HG03039 (cell line): ENCODE data around the gene OR2B2.

Source experiments
- ATAC-seq: cut with Tn5 transposase; IDR thresholded peaks from one replicate; pipeline ENCODE4 v1.9.1; 2021; ENCODE audit warnings: mild to moderate bottlenecking, moderate library complexity; ENCODE audit not compliant: unreplicated experiment

The OR2B2 gene

DNA sequence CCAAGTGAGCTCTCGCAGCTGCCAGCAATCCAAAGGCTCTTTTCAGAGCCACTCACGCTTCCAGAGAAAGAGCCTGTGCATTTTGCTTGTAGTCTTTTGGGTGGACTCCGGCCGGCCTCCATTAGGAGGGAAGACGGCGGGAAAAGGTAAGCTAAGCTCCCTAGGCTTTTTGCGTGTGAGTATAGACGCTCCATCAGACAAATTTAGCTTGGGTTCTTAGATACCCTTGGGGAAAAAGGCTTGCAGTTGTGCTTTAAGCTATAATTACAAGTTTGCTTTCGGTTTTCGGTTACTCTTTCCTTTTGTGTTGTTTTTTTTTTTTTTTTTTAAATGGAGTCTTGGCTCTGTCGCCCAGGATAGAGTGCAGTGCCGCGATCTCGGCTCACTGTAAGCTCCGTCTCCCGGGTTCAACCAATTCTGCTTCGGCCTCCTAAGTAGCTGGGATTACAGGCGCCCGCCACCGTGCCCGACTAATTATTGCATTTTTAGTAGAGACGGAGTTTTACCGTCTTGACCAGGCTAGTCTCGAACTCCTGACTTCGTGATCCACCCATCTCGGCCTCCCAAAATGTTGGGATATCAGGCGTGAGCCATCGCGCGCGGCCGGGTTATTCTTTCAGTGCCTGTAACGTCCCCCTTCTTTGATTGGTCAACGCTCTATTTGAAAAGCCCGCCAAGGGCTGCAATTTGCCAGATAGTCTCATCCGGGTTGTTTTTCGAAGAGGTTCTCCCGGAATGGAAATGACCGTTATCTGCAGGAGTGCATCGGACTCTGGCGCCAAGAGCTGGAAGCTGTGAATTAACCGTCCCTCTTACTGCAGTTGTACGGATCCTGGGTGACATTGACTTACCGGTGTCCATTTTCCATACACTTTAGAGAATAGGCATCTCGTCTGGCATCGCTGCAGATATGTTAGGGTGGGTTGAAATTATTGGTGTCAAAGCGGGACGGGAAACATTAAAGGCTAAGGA lies 18.1 kb downstream of the OR2B2 start:
- no peak for ATAC-seq

DNA sequence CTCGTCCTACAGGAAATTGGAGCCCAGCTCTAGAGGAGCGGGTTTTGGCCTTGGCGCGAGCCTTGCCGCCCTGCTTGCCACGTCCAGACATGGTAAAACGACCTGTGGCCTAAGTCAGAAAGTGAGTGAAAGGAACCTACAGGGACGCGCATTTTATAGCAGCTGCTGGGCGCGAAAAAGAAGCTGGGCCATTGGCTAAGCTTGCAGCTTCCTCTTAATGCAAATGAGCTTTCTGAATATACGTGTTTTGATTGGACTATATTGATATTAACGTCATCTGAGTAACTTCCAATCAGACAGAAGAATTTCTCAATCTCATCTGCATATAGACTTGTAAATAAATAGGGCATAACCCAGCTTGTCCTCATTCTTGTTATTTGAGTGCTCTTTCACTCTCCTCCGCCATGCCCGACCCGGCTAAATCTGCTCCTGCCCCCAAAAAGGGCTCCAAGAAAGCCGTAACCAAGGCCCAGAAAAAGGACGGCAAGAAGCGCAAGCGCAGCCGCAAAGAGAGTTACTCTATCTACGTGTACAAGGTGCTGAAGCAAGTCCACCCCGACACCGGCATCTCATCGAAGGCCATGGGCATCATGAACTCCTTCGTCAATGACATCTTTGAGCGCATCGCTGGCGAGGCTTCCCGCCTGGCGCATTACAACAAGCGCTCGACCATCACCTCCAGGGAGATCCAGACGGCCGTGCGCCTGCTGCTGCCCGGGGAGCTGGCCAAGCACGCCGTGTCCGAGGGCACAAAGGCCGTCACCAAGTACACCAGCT lies 18.9 kb downstream of the OR2B2 start:
- ATAC-seq = peak; percentile 52

DNA sequence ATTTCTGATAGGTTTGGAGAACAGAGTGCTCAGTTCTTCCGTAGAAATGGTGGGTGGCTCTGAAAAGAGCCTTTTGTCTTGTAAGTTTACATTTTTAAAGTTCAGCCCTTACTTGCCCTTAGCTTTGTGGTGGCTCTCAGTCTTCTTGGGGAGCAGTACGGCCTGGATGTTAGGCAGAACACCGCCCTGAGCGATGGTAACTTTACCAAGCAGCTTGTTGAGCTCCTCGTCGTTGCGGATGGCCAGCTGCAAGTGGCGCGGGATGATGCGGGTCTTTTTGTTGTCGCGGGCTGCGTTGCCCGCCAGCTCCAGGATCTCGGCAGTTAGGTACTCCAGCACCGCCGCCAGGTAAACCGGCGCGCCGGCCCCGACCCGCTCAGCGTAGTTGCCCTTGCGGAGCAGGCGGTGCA lies 19.5 kb downstream of the OR2B2 start:
- ATAC-seq = no peak

DNA sequence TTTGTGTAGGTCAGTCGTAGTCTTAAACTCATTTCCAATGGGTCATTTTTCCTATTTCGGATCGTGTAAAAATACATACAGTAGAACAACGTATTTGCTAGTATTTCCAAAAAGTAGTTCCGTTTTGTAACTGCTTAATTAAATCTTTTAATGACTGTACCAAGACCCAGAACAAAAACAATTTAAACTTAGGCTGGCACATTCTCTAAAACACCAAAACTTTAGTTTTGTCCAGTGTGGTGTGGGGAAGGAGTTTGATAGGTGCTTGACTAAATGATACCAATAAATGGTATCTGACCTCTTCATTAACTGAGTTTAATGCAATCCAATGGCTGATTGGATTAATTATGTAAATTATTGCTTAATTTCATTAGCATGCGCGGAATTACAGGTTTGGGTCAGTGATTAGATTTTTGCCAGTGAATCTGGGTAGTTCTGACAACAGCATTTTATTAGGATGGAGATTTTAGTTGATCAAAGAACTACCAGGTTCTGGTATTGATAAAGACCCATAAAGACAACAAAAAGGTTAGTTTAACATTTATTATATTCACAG lies 20.8 kb downstream of the OR2B2 start:
- ATAC-seq = no peak

DNA sequence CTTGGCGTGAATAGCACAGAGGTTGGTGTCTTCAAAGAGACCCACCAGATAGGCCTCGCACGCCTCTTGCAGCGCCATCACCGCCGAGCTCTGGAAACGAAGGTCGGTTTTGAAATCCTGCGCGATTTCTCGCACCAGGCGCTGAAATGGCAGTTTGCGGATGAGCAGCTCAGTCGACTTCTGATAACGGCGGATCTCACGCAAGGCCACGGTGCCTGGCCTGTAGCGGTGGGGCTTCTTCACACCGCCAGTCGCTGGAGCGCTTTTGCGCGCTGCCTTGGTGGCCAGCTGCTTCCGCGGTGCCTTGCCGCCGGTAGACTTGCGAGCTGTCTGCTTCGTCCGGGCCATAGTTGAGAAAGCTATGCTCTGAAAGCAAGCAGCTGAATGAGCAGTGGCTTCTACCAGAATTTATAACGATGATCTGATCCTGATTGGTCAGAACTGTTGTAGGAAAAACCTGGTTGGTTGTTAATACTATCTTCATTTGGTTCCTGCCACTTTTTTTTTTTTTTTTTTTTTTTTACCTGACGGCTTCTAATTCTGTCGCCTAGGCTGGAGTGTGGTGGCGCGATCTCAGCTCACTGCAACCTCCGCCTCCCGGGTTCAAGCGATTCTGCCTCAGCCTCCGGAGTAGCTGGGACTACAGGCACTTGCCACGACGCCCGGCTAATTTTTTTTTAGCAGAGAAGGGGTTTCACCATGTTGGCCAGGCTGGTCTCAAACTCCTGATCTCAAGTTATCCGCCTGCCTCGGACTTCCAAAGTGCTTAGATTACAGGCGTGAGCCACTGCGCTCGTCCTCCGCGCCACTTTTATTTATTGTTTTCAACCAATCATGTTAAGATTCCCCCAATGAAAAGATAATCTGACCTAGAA lies 21.5 kb downstream of the OR2B2 start:
- ATAC-seq = peak; percentile 39

DNA sequence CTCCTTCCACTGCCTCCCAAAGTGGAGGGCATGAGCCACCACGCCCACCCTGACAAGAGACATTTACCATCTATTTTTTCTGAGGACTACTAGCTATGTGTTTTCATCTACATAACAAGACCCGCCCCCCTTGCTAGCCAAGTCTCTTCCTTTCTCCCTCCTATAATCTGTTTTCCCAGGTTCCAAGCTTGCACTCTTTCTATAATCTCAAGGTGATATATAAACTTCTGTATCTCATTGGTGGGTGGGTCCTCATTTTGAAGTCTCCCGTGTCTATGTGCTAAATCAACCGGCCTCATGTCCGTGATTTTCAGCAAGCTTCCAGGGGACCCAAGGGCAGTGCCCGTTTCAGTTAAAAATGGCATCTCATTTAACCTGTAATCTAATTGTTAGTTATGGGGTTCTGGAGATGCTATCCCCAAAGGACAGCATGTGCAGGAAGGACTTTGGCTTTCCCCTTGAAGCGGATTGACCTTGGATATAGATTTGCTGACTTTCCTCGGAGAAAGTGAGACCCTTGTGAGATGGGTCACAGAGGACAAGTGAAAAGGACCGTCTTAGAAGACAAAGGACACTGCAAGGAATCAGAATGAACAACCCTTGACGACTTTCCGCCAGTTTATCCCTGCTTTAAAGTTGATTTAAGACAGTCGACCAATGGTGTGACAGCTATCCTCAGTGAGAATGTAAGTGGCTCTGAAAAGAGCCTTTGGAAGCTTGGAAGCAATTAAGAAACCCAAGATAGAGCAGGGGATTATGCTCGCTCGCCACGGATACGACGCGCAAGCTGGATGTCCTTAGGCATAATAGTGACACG lies 22.4 kb downstream of the OR2B2 start:
- ATAC-seq = no peak

DNA sequence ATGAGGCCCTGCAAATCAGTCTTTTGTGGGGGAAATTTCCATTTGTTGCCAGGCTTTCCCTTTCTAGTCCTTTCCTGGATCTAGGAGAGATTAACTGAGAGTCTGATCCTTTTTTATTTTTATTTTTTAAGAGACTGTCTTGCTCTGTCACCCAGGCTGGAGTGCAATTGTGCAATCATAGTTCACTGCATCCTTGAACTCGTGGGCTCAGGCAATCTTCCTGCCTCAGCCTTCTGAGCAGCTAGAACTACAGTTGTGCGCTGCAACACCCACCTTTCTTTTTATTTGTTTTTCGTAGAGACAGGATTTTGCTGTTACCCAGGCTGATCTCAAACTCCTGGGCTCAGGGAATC lies 22.9 kb downstream of the OR2B2 start:
- ATAC-seq = no peak

DNA sequence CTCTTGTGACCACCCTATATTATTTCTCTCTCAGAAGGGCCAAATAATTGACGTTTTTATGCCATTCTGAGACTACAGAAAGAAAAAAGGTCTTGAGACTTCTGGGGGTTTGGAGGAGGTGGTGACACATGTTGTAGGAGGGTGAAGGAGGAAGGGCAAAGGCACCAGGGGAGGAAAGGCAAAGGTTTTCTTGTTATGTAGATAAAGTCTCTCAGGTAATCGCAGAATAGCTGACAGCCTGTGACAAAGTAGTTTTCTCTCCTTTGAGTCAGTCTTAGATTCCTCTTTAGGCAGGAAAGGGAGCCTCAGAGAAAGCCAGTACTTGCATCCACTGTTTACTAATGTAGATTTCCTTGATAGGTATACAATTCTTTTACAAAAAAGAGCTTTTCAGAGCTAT lies 23.6 kb downstream of the OR2B2 start:
- no peak for ATAC-seq

DNA sequence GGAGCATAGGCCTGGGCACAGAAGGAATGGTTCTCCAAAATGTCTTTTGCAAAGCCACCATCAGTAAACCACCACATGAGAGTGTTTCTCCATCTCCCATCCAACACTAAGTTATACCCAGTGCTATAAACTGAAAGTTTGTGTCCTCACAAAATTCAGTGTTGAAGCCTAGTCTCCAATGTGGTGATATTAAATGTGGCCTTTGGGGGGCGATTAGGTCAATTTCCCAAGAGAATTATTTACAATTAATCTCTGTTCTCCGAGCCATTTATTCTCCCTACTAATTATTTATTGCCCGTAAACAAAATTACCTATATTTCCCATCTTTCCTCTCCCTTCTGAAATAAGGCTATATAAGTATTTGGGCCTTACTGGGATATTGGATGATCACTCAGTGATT lies 26.1 kb downstream of the OR2B2 start:
- ATAC-seq = no peak

DNA sequence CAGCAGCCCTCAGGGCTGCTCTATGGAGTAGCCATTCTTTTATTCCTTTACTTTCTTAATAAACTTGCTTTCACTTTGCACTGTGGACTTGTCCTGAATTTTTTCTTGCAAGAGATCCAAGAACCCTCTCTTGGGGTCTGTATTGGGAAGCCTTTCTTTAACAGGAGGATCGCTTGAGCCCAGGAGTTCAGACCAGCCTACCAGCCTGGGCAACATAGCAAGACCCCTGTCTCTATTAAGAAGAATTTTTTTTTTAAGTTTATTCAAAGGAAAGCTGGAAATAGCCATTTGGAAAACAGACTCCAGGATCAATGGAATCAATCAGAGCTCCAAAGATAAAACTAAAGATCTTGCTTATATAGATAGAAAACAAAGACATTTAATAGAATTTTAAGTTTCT lies 29.1 kb downstream of the OR2B2 start:
- no peak for ATAC-seq

DNA sequence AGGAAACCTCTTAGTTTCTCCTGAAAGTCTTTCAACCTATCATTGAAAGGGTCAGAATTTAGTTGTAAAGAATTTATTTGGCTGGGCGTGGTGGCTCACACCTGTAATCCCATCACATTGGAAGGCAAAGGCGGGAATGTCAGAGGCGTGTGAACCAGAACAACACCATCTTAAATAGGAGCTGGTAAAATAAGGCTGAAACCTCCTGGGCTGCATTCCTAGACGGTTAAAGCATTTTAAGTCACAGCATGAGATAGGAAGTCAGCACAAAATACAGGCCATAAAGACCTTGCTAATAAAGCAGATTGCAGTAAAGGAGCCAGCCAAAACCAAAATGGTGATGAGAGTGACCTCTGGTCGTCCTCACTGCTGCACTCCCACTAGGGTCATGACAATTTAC lies 29.6 kb downstream of the OR2B2 start:
- ATAC-seq = no peak

DNA sequence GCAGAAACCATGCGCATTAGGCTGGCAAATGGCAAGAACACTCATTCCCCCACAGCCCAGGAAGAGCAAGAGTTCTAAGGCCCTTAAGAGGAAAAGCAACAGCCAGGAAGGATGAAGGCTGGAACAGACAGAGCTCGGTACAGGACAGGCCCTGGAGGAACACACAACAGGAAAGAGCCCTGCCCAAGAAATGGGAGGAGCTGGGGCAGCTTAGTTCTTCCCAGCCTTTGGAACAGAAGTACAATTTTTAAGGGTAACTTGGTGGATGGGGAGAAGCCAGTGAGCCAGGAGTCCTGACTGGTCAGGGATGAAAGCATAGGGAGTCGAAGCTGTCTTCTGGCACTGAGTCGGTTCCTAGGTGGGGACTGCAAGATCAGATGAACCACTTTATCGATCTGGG lies 32.4 kb downstream of the OR2B2 start:
- ATAC-seq = no peak

DNA sequence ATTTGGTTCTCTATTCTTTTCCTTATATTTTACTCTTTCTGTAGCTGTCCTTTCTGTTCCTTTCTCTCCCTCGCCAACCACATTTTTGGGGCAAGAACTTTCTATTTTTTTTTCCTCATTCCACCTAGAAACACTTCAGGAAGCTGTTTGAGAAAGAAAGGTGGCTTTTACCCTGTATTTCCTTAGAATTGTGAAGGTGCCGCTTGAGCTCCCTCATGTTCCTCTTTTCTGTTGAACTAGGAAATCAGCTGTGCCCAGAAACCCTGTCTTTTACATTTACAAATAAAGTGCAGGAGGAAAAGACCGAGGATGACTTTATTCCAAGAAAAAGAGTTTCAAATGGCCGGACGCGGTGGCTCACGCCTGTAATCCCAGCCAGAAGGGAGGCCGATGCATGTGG lies 38.2 kb downstream of the OR2B2 start:
- ATAC-seq = no peak

DNA sequence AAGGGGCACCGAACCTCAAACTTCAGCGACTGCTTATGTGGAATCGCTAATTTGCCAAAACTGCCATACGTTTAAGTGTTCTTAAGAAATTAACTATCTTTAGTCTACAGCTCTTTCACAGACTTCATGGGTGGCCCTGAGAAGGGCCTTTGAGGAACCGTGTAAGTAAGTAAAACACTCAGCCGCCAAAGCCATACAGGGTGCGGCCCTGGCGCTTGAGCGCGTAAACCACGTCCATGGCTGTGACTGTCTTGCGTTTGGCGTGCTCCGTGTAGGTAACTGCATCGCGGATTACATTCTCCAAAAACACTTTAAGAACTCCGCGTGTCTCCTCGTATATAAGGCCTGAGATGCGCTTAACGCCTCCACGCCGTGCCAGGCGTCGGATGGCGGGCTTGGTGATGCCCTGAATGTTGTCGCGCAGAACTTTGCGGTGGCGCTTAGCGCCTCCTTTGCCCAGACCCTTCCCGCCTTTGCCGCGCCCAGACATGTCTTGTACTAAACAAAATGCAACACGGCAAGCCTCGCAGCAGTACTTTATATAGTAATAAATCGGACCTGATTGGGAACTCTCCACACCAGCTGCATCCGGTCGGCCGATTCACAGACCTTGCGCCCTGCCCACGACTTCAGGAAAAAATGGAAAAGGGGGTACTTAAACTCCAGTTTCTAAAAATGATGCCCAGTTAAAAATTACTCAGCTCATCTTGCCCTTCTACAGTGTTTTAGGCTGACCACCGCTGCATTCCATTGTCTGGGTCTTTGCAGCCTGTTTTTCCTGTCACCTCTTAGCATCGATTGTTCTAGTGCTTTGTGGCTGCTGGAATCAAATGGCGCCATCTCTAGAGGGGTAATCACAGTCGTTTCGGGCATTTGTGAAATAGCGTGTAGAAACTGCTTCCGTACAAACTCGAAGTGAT lies 38.9 kb downstream of the OR2B2 start:
- no peak for ATAC-seq

DNA sequence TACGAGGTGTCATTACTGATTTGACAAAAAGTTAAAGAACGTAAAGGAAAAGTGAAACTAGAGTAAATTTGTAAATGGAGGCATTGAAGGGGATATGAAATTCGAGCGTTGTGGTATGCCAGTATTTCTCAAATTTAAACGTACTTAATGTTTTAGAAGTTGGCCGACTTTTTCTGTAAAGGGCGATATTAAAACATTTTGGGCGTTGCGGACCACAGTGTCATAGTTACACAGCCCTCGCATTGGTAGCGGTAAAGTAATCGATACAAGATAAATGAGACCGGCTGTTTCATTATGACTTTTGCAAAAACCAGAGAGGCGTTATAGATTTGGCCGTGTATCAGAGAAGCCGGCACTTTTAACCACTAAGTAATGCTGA lies 39.6 kb downstream of the OR2B2 start:
- ATAC-seq = no peak

DNA sequence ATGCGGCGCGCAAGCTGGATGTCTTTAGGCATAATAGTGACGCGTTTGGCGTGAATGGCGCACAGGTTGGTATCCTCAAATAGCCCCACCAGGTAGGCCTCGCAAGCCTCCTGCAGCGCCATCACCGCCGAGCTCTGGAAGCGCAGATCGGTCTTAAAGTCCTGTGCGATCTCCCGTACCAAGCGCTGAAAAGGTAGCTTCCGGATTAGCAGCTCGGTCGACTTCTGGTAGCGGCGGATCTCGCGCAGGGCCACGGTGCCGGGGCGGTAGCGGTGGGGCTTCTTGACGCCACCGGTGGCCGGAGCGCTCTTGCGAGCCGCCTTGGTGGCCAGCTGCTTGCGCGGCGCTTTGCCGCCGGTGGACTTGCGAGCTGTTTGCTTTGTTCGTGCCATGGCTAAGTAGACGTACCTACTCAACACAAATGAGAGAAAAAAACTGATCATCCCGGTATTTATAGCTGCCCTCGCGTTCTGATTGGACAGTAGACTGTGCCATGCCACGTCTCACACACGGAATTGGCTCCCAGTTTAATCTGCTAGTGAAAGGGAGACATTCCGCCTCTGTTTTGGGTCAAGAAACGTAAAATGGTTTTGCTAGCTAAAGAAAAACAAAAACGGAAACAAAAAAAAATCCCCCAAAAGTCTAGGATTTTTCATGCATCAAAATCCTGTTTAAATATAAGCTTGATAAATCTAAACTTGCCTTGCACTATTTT lies 40.1 kb downstream of the OR2B2 start:
- ATAC-seq = peak; percentile 52

DNA sequence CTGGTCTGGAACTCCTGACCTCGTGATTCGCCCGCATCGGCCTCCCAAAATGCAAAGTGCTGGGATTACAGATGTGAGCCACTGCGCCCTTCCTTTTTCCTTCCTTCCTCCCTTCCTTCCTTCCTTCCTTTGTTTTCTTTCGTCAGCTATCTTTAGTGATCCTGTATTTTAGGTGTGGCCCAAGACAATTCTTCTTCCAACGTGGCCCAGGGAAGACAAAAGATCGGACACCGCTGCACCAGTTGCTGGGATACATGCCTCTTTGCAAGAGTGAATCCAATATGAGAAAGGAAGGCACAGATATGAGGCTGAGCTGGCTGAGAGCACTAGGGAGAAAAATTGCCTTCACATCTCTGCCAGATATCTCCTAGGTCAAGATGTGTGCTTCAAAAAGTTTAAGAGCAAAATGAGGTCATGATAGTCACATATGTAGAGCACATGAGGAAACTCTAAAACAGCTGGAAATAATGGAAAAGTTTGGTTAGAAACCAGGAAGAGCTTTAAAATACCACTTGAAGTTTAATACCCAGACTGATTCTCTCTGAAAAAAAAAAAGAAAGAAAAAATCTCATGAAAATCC lies 41.8 kb downstream of the OR2B2 start:
- no peak for ATAC-seq

DNA sequence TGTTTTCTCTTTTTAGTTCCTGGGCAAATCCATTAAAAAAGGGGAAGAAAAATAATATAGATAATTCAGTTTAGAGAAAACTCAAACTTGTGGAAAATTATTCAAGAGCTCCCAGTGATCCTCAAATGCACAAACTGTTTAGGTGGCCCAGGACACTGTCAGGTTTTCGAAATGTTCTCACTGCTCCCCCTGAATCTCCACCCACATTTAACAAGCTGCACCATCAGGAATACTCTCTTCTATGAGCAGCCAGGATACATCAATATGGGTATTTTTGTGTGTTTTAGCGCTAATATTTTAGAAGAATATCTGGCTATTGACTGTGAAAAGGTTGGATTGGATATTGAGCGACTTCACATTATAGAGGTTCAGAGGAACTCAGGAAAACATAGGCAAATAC lies 43.9 kb downstream of the OR2B2 start:
- no peak for ATAC-seq
